ENCODE measurements around the gene ZKSCAN3.
A peak's percentile ranks its signal among the peaks of the same experiment; 100 is the strongest.
"Not testable (repeated sequence)": the region's sequence is repeated elsewhere in the genome, so short reads cannot be mapped to it uniquely, and the experiment has no call there.

ZKSCAN3 gene

GRCh38 chr6:28351087-28351486 is 1.3 kb downstream of the ZKSCAN3 start:
- Mint-ChIP-seq H3K27me3 (peaks cover 19% of the 10 kb centered on the region), H3K9me3 (no peaks in the 10 kb centered on the region), H3K27ac (ENCODE audit: low read depth) (peak overlapping the region; percentile 97), H3K4me1 (peaks cover 42% of the 10 kb centered on the region), H3K4me3 (peak overlapping the region; percentile 99), H3K36me3 (ENCODE audit: insufficient read depth) (peaks cover 8% of the 10 kb centered on the region)
- ATAC-seq (replicated peaks; ENCODE audit: extremely low read depth, poor library complexity, severe bottlenecking) (no peak), DNase-seq (ENCODE audit: low spot score in 2 of 2) (no peak)

GRCh38 chr6:28351493-28351925 is 1.8 kb downstream of the ZKSCAN3 start:
- Mint-ChIP-seq H3K4me1 (peaks cover 45% of the 10 kb centered on the region), H3K36me3 (ENCODE audit: insufficient read depth) (peaks cover 8% of the 10 kb centered on the region), H3K27me3 (peaks cover 19% of the 10 kb centered on the region), H3K4me3 (peak overlapping the region; percentile 99), H3K9me3 (no peaks in the 10 kb centered on the region), H3K27ac (ENCODE audit: low read depth) (peak overlapping the region; percentile 97)
- DNase-seq (ENCODE audit: low spot score in 2 of 2) (no peak), ATAC-seq (replicated peaks; ENCODE audit: extremely low read depth, poor library complexity, severe bottlenecking) (no peak)

GRCh38 chr6:28353356-28353755 is 3.6 kb downstream of the ZKSCAN3 start:
- Mint-ChIP-seq H3K36me3 (ENCODE audit: insufficient read depth) (peaks cover 8% of the 10 kb centered on the region), H3K27ac (ENCODE audit: low read depth) (no peak overlapping the region), H3K9me3 (no peaks in the 10 kb centered on the region), H3K4me1 (peaks cover 45% of the 10 kb centered on the region), H3K27me3 (peaks cover under 1% of the 10 kb centered on the region), H3K4me3 (no peak overlapping the region)
- DNase-seq (ENCODE audit: low spot score in 2 of 2) (no peak), ATAC-seq (replicated peaks; ENCODE audit: extremely low read depth, poor library complexity, severe bottlenecking) (no peak)

GRCh38 chr6:28353981-28354676 is 4.4 kb downstream of the ZKSCAN3 start:
- H3K27ac Mint-ChIP-seq (ENCODE audit: low read depth) = no peak overlapping the region
- H3K36me3 Mint-ChIP-seq (ENCODE audit: insufficient read depth) = peaks cover 8% of the 10 kb centered on the region
- no peak overlapping the region for H3K4me3 Mint-ChIP-seq
- no peaks in the 10 kb centered on the region for H3K9me3 Mint-ChIP-seq
- DNase-seq (ENCODE audit: low spot score in 2 of 2) = no peak
- H3K27me3 Mint-ChIP-seq = no peaks in the 10 kb centered on the region
- H3K4me1 Mint-ChIP-seq = peaks cover 45% of the 10 kb centered on the region
- ATAC-seq (replicated peaks; ENCODE audit: extremely low read depth, poor library complexity, severe bottlenecking) = no peak

GRCh38 chr6:28354688-28355554 is 5.2 kb downstream of the ZKSCAN3 start:
- ATAC-seq (replicated peaks; ENCODE audit: extremely low read depth, poor library complexity, severe bottlenecking) (no peak), DNase-seq (ENCODE audit: low spot score in 2 of 2) (no peak)
- Mint-ChIP-seq H3K4me3 (peak overlapping the region; percentile 86), H3K27ac (ENCODE audit: low read depth) (peak overlapping the region; percentile 77), H3K36me3 (ENCODE audit: insufficient read depth) (peaks cover 4% of the 10 kb centered on the region), H3K9me3 (no peaks in the 10 kb centered on the region), H3K27me3 (no peaks in the 10 kb centered on the region), H3K4me1 (peaks cover 37% of the 10 kb centered on the region)

- no peaks in the 10 kb centered on the region for H3K9me3 Mint-ChIP-seq
- H3K27me3 Mint-ChIP-seq = no peaks in the 10 kb centered on the region
Observed at GRCh38 chr6:28355743-28356665, 6.3 kb downstream of the ZKSCAN3 start.

GRCh38 chr6:28356666-28357020 is 6.9 kb downstream of the ZKSCAN3 start:
- Mint-ChIP-seq H3K4me3 (peak overlapping the region; percentile 27), H3K4me1 (peaks cover 21% of the 10 kb centered on the region), H3K36me3 (ENCODE audit: insufficient read depth) (peaks cover 4% of the 10 kb centered on the region), H3K27ac (ENCODE audit: low read depth) (no peak overlapping the region), H3K27me3 (no peaks in the 10 kb centered on the region), H3K9me3 (no peaks in the 10 kb centered on the region)
- no peak for DNase-seq (ENCODE audit: low spot score in 2 of 2)
- ATAC-seq (replicated peaks; ENCODE audit: extremely low read depth, poor library complexity, severe bottlenecking) = no peak

More at GRCh38 chr6:28355743-28356665, 6.3 kb downstream of the ZKSCAN3 start:
- Mint-ChIP-seq H3K4me1 (peaks cover 27% of the 10 kb centered on the region), H3K27ac (ENCODE audit: low read depth) (peak overlapping the region; percentile 77), H3K36me3 (ENCODE audit: insufficient read depth) (peaks cover 6% of the 10 kb centered on the region), H3K4me3 (peak overlapping the region; percentile 86)
- DNase-seq (ENCODE audit: low spot score in 2 of 2) (peak; percentile 39 to 52), ATAC-seq (replicated peaks; ENCODE audit: extremely low read depth, poor library complexity, severe bottlenecking) (peak; percentile 75)

- Mint-ChIP-seq H3K27ac (ENCODE audit: low read depth) (no peak overlapping the region), H3K9me3 (no peaks in the 10 kb centered on the region), H3K4me1 (peaks cover 17% of the 10 kb centered on the region), H3K36me3 (ENCODE audit: insufficient read depth) (peaks cover 4% of the 10 kb centered on the region), H3K4me3 (peak overlapping the region; percentile 27), H3K27me3 (no peaks in the 10 kb centered on the region)
- no peak for ATAC-seq (replicated peaks; ENCODE audit: extremely low read depth, poor library complexity, severe bottlenecking)
- no peak for DNase-seq (ENCODE audit: low spot score in 2 of 2)
Observed at GRCh38 chr6:28357036-28357435, 7.3 kb downstream of the ZKSCAN3 start.

- not testable (repeated sequence) for ATAC-seq (replicated peaks; ENCODE audit: extremely low read depth, poor library complexity, severe bottlenecking); H3K36me3 Mint-ChIP-seq (ENCODE audit: insufficient read depth); DNase-seq (ENCODE audit: low spot score in 2 of 2); H3K4me3 Mint-ChIP-seq; H3K9me3 Mint-ChIP-seq; H3K27ac Mint-ChIP-seq (ENCODE audit: low read depth); H3K27me3 Mint-ChIP-seq
- peaks cover 11% of the 10 kb centered on the region for H3K4me1 Mint-ChIP-seq
Observed at GRCh38 chr6:28359562-28359961, 9.8 kb downstream of the ZKSCAN3 start.

GRCh38 chr6:28360961-28361360 is 11.2 kb downstream of the ZKSCAN3 start:
- H3K36me3 Mint-ChIP-seq (ENCODE audit: insufficient read depth) = peaks cover 12% of the 10 kb centered on the region
- no peak for DNase-seq (ENCODE audit: low spot score in 2 of 2)
- H3K9me3 Mint-ChIP-seq = no peaks in the 10 kb centered on the region
- ATAC-seq (replicated peaks; ENCODE audit: extremely low read depth, poor library complexity, severe bottlenecking) = no peak
- H3K27me3 Mint-ChIP-seq = no peaks in the 10 kb centered on the region
- H3K4me1 Mint-ChIP-seq = peaks cover 4% of the 10 kb centered on the region
- no peak overlapping the region for H3K4me3 Mint-ChIP-seq
- H3K27ac Mint-ChIP-seq (ENCODE audit: low read depth) = no peak overlapping the region

GRCh38 chr6:28365590-28365989 is 15.8 kb downstream of the ZKSCAN3 start:
- H3K4me1 Mint-ChIP-seq; H3K27ac Mint-ChIP-seq (ENCODE audit: low read depth); H3K4me3 Mint-ChIP-seq; DNase-seq (ENCODE audit: low spot score in 2 of 2); H3K27me3 Mint-ChIP-seq; H3K9me3 Mint-ChIP-seq; ATAC-seq (replicated peaks; ENCODE audit: extremely low read depth, poor library complexity, severe bottlenecking): not testable (repeated sequence)
- peaks cover 13% of the 10 kb centered on the region for H3K36me3 Mint-ChIP-seq (ENCODE audit: insufficient read depth)

- Mint-ChIP-seq H3K27ac (ENCODE audit: low read depth) (no peak overlapping the region), H3K4me1 (no peaks in the 10 kb centered on the region), H3K27me3 (no peaks in the 10 kb centered on the region), H3K4me3 (no peak overlapping the region), H3K9me3 (no peaks in the 10 kb centered on the region), H3K36me3 (ENCODE audit: insufficient read depth) (peaks cover 10% of the 10 kb centered on the region)
- no peak for DNase-seq (ENCODE audit: low spot score in 2 of 2)
- no peak for ATAC-seq (replicated peaks; ENCODE audit: extremely low read depth, poor library complexity, severe bottlenecking)
Observed at GRCh38 chr6:28368522-28368921, 18.8 kb downstream of the ZKSCAN3 start.
